SH-SY5Y (cell line): ENCODE measurements around the gene PITPNC1.

Source experiments
- GATA2 ChIP-seq: IDR thresholded peaks from 2 replicates; pipeline ENCODE4 v1.6.1; 2011; ENCODE audit warnings: mild to moderate bottlenecking, low read depth, low read length
- GATA3 ChIP-seq: IDR thresholded peaks from 2 replicates; pipeline ENCODE4 v1.6.1; 2011; ENCODE audit warnings: low read depth, mild to moderate bottlenecking, low read length, moderate library complexity

DNA sequence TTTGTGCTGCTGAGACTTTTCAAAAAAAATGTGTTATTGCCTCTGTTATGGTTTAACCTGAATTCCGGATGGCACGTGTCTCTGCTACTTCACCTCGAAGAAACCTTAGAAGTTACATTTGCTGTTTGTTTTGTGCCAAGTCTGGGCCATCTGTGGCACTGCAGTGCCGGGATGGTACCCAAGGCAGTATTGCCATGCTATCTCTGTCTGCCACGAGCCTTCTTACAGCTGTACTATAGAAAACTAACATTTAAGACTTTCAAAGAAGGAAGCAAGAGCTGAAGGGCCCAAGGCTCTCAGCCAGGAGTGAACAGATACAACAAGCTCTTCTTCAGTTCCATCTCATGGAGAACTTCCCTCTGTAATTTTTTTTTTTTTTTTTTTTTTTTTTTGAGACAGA, 267.0 kb downstream of the PITPNC1 start:
- TF ChIP-seq GATA3: no peak
- no peak for TF ChIP-seq GATA2
